Superior temporal gyrus (tissue), 1 donor: Measurements from ENCODE around the gene N4BP3.
"Not testable (repeated sequence)": the region's sequence is repeated elsewhere in the genome, so short reads cannot be mapped to it uniquely, and the experiment has no call there.

Experiments
- DNase-seq: peaks from one replicate; pipeline ENCODE4 v3.0.0-alpha.2; 2016; ENCODE audit errors: extremely low spot score

N4BP3 gene

GRCh38 chr5:178113141-178113787, at the start of gene N4BP3:
TSS of gene N4BP3 (plus strand) at chr5:178113532. CDS start at chr5:178119584, 6,052 bp downstream.
- DNase-seq: no peak

DNA sequence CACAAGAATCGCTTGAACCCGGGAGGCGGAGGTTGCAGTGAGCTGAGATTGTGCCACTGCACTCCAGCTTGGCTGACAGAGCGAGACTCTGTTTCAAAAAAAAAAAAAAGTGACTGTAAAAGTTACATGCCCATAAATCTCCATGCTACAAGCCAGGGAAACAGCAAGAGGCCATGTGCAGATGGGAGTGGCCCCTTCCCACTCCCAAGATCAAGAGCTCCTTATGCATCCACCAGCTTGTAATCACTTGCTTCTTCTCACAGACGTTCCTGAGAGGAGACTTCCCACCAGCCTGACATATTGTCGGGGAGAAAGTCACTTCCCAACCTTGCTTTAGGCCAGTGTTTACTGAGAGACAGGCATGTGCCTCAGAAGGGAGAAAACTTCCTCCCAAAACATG, 45.6 kb upstream of the N4BP3 start:
- DNase-seq: no peak

DNA sequence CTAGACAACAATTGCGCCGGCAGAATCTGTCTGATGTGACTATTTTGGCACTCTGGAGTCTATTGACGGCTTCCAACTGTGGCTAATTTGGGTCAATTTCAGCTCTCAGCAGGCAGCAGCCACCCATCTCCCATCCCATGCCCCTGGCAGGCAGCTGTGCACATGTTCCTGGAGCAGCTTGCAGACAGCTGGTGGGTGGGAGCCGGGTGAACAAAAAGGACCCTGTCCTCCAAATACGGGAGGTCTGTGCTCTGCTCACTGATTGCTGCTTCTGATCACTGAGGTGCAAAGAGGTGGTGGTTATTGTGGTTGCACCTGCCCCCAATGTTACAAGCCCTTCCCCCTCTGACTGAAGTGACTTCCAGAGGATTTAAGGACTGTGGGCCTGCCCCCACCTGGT, 45.0 kb upstream of the N4BP3 start:
- DNase-seq: no peak

DNA sequence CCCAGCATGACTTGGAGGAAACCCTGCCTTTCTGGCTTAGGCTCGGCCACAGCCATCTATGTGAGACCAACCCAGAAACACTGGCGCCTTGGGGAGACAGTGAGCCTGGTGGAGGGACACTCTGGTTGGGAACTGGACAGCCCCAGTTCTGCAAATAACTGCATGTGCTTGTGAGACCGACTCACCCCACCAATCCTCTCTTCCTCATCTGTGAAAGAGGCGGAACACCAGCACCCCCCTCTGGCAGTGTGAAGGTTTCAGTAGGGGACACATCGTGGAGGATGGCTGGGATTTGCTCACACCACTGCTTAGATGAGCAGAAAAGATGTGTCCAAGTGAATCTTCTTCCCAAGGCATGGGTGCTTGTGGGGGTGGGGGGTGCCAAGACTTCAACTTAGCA, 43.4 kb upstream of the N4BP3 start:
- DNase-seq: peak; percentile 26

DNA sequence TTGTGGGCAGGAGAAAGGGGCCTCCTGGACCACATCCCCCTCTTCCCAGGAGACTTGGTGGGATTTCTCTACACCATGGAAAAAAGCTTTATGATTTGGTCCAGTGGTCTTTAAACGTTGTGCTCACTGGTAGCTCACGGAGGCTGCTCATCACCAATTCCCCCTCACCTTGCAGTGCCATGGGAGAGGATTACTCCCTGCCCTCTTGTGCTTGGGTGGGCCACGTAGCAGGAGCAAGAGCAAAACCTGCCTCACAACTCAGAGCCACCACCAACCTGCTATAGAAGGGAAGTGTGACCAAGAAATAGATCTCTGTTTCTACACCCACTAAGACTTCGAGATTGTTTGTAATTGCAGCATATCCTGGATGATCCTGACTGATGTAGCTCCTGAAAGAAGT, 42.2 kb upstream of the N4BP3 start:
- no peak for DNase-seq

DNA sequence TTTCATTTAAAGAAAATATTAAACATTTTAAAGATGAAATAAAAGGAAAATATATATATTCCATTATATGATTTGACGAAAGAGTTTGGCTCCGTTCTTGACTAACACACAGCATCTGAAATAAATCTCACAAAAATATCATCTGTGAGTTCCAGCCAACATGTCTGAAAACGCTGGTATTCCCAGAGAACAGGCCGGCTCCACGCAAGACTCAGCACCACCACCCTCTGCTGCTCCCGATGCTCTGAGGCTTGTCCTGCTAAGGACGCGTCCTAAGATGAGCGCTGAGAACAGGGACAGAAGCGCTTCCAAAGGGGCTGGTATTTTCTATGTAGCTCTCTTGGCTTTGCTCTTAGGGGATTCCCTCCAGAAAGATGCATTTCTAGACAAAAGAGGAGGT, 40.6 kb upstream of the N4BP3 start:
- no peak for DNase-seq

DNA sequence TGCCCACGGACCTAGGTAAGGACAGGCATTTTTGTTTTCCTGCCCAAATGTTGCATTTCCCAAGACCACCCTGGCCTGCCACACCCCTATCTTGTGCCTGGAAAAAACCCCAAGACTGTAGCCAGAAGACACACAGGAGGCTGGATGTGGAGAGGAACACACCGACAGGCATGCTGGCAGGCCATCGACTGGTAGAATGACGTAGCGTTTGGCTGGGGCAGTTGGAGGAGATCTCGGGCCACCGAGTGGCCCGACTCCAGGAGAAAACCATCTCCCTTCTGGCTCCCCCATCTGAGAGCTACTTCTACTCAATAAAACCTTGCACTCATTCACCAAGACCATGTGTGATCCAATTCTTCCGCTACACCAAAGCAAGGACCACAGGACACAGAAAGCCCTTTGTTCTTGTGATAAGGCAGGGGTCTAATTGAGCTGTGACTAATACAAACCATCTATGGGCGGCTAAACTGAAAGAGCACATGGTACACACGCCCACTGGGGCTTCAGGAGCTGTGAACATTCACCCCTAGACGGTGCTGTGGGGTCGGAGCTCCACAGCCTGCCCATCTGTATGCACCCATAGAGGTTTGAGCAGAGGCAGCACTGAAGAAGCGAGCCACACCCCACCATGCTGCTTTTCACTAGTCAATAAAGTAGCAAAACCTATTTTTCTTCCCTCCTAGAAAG, 38.9 kb upstream of the N4BP3 start:
- DNase-seq: no peak

- not testable (repeated sequence) for DNase-seq
These were observed 36.4 kb upstream of the N4BP3 start for GRCh38 chr5:178076965-178077364.

- no peak for DNase-seq
These were observed 35.6 kb upstream of the N4BP3 start for GRCh38 chr5:178077751-178078150.

GRCh38 chr5:178078197-178079010, 34.9 kb upstream of the N4BP3 start:
- no peak for DNase-seq

DNA sequence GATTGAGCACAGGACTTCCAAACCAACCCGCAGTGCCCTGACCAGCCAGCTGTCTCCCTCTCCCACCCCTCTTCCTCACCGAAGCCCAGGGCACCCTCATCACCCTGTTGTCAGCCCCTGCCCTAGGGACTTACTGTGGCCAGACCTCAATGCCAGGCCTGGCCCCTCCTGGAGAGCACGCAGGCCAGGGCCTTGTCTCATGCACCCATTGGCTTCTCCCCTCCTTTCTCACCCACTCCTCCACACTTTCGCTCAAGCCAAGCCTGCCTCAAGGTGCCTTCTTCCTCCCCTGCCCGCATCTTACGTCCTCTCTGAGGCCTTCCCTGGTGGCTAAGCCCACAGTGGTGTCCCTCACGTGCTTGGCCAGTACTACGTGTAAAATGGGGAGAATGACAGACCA, 33.3 kb upstream of the N4BP3 start:
- no peak for DNase-seq

GRCh38 chr5:178080618-178081410, 32.5 kb upstream of the N4BP3 start:
- no peak for DNase-seq

GRCh38 chr5:178081571-178082243, 31.6 kb upstream of the N4BP3 start:
- DNase-seq: no peak

GRCh38 chr5:178083922-178084321, 29.4 kb upstream of the N4BP3 start:
- no peak for DNase-seq

DNA sequence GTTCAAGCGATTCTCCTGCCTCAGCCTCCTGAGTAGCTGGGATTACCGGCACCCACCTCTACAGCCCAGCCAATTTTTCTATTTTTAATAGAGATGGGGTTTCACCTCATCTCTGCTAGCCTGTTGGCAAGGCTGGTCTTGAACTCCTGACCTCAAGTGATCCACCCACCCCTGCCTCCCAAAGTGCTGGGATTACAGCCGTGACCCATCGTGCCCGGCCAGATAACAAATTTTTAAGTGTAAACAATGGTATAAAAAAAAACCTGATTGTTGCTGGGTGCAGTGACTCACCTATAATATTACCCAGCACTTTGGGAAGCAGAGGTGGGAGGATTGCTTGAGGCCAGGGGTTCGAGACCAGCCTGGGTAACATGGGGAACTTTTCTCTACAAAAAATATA, 28.0 kb upstream of the N4BP3 start:
- DNase-seq: no peak

DNA sequence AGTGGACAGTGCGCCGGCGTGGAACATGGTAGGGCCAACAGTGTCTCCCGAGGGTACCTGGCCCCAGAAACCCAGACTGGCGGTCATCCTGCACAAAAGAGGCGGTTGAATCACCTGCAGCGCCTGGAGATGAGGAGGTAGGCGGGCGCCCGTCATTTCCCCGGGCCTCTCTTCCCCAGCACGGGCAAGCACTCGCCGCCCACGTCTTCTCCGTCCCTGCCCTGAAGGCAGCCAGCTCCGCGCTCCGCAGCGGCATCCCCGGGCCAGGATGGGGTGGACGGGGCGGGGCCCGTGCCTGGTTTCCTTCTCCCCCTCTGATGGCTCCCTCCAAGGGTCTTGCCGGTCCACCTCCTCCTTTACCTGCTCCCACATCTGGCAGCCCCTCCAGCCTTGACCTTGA, 27.1 kb upstream of the N4BP3 start:
- no peak for DNase-seq

DNA sequence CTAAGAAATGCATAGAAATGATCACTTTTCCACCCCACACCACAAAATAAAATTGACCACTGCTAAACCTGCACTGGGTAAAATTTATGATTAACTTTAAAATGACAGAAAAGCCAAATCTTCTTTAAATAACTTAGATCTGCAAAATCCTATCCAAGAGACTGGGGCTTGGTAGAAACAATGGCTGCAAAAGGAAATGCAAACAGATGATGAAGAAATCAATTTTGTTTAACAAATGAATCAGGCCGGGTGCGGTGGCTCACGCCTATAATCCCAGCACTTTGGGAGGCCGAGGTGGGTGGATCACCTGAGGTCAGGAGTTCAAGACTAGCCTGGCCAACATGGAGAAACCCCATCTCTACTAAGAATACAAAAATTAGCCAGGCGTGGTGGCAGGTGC, 26.1 kb upstream of the N4BP3 start:
- DNase-seq: not testable (repeated sequence)

- DNase-seq: no peak
These were observed 22.5 kb upstream of the N4BP3 start for GRCh38 chr5:178090856-178091255.

- DNase-seq: no peak
These were observed 20.2 kb upstream of the N4BP3 start for GRCh38 chr5:178093134-178093533.

- no peak for DNase-seq
These were observed 19.0 kb upstream of the N4BP3 start for GRCh38 chr5:178094345-178094744.

- DNase-seq: no peak
These were observed 14.6 kb upstream of the N4BP3 start for GRCh38 chr5:178098685-178099084.
